Measurements from ENCODE around the gene ROCK2.
"Not testable (repeated sequence)": the region's sequence is repeated elsewhere in the genome, so short reads cannot be mapped to it uniquely, and the experiment has no call there.

Gene ROCK2

DNA sequence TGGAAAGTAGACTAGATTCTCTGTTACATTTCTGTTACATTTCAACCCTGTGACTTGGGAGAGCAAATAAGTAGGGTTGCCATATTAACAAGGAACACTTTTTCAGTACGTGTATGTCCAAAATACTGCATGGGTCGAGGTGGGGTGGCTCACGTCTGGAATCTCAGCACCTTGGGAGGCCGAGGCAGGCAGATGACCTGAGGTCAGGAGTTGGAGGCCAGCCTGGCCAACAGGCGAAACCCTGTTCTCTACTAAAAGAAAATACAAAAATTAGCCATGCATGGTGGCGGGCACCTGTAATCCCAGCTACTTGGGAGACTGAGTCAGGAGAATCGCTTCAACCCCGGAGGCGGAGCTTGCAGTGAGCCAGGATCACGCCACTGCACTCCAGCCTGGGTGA is 178.0 kb downstream of the ROCK2 start:
- no peak for DNase-seq

DNA sequence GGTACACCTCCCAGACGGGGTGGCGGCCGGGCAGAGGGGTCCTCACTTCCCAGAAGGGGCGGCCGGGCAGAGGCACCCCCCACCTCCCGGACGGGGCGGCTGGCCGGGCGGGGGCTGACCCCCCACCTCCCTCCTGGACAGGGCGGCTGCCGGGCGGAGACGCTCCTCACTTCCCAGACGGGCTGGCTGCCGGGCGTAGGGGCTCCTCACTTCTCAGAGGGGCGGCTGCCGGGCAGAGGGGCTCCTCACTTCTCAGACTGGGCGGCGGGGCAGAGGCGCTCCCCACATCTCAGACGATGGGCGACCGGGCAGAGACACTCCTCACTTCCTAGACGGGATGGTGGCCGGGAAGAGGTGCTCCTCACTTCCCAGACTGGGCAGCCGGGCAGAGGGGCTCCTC is 179.4 kb downstream of the ROCK2 start:
- not testable (repeated sequence) for DNase-seq

DNA sequence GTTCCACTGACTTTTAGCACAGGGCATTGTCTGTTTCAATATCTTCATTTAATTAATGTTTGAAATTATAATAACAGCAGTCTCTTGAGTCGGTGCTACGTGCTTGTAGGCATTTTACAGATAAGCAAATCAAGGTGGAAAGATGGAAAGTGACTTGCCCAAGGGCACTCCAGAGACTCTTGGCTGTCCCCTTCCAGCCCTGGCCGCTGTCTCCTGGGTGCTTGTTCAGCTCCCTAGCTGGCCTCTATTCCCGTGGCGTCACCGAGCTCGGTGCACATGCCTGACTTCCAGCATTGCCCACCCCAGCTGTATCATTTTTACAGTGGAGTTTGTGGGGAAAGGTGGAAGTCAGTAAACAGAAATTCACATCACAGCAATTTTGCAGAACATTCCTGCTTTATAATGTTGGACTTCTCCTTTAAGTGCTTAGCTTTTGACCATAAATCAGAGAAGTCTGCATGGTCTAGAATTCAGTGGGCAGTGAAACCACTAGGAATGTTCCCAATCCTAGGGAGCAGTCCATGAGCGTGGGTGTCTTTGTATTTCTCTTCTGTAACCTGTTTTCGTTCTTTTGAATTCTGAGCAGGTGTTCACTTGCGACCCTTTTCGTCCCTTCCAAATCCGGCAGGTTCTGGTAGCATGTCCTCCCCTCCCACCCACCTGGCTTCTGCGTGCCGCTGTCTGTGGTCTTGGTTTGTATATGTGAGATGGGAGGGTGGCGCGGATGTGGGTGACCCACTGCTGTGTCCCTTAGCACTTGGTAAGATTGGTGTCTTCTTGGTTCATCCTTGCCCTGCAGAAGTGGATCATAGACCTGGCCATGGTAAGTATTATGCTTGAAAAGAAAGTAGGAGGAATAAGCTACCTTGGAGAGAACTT is 180.8 kb downstream of the ROCK2 start:
- DNase-seq: no peak

DNA sequence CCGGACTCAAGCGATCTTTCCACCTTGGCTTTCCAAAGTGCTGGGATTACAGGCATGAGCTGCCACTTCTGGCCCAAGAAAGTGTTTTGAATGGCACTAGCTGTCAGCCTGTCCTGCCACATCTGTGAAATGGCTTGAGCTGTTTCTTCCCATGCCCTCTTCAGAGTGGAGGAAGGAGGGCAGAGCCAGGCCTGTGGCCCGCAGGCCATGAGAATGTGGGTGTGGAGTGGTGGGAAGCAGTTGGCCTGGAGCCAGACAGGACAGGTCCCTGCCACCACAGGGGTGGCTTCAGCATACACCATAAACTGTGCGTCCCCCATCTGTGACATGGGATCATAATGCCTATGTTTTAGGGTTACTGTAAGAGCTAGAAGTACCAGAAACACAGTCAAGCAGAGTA is 182.7 kb downstream of the ROCK2 start:
- no peak for DNase-seq

DNA sequence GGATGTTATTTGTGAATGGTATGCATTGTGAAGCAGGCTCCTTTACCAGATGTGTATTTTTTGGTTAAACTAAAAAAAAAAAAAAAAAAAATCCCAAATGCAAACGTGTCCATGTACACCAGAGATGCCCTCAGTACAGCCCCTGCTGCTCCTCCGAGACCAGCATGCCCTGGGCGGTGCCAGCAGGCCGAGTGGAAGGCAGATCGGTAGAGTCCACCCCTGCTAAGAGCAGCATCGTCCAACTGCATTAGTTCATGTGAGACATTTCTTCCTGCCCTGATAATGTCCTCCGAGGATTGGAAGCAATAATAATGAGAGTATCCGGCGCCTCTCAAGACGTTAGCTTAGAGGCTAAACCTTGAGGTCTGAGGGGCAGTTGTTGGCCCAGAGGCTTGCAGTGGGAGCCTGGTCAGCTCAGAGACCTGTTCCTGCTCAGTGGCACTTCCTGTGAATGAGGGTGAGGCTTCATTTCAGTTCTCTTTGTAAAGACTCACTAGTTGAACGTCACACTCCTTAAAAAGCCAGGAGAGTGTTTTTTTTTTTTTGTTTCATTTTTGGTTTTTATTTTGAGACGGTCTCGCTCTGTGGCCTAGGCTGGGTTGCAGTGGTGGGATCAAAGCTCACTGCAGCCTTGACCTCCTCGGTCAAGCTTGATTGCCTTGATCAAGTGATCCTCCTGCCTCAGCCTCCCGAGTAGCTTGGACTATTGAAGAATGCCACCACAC is 183.5 kb downstream of the ROCK2 start:
- DNase-seq: no peak

DNA sequence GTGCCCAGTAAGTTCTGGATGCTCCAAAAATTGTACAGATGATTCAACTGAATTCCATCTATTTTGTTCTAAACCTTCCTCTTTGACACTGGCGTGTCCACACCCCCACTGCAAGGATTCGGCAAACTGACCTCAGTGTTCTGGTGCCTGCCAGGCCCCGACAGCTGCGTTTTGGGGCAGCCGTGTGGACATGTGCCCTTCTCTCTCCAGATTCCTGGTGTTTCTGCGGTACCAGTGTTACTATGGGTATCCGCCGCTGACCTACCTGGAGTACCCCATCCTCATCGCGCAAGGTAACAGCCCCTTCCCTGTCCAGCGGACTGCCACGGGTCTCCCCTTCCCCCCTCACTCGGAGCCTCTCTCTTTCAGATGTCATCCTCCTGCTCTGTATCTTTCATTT is 184.2 kb downstream of the ROCK2 start:
- no peak for DNase-seq

DNA sequence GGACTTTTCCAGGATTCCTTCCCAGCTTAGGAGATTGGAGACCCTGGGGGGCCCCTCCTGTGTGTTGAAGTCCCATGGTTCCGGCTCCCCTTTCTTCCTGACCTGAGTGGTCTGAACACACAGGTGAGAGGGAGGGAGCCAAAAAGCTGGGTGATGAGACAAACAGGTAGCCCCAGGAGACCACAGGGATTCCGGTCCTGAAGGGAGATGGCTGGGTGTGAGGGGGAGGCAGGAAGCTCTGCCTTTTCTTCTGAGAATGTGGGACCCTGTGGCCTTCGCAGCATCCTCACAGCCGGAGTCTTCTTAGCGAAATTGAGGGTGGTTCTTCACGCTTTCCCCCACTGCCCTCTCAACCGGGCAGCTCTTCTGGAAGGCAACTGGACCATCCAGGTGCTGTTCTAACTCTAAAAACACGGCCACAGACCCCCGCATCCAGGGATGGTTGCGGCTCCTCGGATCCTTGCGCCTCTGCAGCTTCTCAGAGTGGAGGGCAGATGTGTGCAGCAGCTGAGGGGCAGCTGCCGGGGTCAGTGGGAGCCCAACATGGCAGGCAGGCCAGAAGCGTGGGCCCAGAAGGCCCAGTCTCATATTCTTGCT is 184.8 kb downstream of the ROCK2 start:
- DNase-seq: no peak

DNA sequence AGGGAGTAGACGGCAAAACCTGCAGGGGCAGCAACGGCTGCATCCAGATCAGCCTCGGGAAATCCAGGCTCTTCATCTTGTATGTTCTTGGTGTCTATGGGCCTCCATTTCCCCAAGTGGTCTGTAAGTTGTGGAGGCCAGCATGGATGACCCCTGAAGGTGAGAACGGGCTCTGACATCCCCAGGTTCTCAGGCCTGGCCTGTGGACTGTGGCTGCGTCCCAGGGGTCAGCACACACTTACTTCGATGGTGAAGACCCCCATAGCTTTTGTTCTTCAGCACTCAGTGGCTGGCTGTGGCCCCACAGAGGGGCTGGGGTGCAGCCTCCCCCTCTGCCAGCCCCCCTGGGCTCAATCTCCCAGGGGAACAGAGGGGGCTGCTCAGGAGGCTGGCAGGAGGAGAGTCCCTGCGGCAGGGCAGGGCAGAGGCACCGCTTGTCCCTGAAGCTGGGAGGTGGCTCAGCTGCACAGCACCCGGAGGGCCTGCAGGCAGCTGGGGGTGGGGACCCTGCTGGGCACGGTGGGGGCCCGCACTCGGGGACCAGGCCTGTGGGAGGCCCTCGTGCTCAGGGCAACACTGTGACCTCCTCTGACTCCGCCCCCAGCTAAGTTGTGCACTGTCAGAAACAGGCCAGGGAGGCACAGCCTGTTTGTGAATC is 185.4 kb downstream of the ROCK2 start:
- DNase-seq: no peak

DNA sequence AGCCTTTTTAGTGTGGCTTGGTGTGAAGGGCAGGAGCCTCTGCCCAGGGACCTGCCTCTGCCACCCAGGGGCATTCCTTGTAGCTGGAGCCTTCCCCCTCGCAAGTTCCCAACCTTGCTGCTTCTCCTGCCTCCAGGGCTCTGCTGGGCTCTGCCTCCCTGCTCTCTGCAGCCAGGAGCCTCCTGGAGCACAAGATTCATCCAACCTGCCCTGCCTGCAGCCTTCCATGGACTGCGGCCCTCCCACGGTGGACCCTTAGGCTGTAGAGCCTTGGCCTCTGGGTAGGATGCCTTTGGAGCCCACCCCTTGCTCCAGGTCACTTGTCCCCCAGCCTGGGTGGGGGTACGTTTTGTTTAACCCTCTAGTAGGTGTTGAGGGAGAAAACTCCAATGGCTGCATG is 186.7 kb downstream of the ROCK2 start:
- DNase-seq: no peak

DNA sequence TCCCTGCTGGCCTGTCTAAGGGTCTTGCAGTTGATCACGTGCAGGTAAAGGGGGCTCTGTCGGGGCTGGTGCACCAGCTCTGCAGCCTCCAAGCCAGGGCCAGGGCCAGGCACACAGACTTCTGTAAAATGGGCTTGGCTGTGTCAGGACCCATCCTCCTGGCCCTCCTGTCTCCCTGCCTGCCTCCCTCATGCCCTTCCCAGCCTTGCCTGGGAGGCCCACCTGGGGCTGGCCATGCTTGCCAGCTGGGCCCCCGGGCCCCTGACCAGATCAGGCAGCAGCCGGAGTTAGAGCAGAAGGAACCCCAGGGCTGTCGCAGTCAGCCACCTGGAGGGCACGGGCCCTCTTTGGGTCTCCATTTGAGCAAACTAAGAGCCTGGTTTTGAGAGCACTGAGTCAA is 187.1 kb downstream of the ROCK2 start:
- DNase-seq: no peak

DNA sequence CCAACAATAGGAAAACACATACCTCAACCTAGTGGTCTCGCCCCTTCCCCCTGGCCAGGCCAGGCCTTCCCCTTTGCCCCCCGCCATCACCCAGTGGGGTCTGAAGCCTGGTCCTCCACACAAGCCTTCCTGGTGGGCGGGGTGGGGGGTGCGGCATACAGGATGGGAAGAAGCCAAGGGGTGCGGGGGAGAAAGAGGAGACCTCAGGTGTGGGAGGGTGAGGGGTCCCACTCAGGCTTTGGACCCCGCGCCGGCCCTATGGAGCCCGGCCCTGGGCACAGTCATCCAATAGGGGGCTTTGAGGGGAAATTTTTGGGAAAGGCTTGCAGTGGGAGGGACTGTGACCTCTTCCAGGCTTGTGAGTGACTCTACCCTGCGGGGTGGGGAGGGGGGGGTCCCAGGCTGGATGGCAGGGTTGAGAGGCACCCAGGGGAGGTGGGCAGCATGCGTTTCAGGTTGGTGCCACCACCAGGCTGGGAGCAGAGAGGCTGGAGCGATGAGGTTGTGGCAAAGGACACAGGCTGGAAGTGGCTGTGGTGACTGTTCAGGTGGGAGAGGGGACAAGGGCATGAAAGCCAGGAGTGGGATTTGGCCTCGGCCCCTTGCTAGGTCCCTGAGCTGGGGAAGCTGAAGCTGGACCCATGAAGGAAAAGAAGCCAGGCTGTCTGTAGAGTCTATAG is 187.9 kb downstream of the ROCK2 start:
- DNase-seq: no peak

DNA sequence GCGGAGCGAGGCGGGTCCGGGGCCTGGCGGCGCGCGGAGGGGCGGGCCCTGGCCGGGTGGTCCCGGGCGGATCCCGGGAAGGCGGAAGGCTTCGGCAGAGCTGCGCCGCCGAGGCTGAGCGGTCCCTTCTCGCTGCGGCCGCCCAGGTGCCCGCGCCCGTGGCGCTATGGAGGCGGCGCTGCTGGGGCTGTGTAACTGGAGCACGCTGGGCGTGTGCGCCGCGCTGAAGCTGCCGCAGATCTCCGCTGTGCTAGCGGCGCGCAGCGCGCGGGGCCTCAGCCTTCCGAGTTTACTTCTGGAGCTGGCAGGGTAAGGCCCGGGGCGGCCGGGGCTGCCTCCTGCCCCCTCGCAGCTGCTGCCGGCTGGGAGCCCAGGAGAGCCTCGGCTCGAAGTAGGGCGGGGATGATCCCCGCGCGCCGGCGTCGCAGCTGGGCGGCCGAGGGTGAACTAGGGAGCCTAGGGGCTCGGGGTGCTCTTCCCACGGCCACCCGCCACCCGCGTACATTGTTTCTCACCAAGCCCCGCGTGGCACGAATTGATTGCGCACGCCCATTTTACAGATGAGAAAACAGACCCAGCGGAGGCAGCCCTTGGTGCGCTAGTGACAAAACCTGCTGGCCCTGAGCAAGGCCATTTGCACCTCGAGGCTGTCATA is 188.9 kb downstream of the ROCK2 start, which contains the start of gene SLC66A3:
Gene SLC66A3 (plus strand): TSS at position 87 of the 655 bp plus-strand sequence. CDS start 80 bp downstream, at position 167.
- DNase-seq: no peak

DNA sequence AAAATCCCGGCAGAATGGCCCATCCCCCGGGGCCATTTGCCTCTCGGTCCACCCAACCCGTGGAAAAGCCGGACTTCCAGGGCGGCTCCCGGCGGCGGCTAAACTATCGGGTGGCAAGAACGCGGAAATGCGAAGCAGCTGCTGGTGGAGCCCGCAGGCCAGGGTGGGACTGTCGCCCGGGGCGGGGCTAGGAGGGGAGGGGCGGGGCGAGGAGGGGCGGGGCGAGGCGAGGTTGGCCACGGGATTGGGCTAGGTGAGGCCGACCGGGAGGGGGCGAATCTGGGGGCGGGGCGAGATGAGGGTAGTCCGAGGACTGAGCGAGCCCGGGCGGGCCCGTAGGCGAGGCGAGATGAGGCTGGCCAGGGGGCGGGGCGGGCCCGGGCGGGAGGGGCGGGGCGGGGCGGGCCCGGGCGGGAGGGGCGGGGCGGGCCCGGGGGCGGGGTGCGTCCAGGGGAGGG is 189.5 kb downstream of the ROCK2 start:
- peak; percentile 28 for DNase-seq

DNA sequence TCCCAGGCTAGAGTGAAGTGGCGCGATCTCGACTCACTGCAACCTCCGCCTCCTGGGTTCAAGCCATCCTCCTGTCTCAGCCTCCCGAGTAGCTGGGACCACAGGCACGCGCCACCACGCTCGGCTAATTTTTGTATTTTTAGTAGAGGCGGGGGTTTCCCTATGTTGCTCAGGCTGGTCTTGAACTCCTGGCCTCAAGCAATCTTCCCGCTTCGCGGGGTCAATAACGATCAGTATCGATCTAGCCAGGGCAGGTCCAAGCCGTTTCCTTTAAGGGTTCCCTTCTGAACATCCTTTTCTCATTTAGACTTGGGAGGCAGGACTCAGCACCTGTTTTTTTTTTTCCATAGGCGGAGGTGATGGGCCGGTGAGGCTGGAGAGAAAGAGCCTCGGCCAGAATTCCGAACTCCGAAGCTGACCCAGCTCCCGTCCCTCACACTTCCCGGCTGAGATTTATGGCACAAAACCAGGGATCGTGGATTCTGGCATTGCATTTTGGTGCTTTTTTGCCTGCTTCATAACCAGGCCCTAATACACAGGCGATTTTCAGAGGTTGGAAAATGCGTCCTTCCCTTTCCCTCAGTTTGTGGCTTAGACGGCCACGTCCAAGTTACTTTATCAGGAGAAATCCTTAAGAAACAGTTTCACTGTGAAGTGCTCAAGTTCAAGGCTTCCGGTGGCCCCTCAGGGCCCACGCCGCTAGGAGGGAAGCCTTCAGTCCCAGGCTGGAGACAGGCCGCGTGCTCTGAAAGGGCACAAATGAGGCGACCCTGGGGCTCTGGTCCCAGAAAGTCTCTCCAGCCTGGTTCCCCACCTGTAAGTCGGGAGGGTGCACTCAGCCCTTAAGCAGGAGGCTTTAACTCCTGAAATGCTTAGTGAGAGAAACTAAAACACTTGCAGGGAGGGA is 190.2 kb downstream of the ROCK2 start:
- no peak for DNase-seq

DNA sequence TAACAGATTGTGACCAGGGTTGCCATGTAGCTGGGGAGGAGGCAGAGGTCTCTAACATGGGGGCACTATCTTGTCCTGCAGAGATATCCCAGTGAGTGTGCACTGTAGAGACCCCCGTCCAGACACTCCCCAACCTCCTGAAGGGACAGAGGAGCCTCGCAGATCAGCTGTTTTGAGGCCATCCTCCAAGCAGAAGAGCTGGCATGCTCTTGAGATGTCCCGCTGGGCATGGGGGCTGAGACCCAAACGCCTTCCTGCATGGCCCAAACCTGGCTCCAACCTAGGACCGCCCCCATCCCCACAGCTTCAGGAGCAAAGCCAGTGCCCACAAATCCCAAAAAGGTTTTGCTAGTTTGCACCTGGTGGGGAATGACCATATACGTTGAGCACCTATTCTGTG is 191.8 kb downstream of the ROCK2 start:
- no peak for DNase-seq

DNA sequence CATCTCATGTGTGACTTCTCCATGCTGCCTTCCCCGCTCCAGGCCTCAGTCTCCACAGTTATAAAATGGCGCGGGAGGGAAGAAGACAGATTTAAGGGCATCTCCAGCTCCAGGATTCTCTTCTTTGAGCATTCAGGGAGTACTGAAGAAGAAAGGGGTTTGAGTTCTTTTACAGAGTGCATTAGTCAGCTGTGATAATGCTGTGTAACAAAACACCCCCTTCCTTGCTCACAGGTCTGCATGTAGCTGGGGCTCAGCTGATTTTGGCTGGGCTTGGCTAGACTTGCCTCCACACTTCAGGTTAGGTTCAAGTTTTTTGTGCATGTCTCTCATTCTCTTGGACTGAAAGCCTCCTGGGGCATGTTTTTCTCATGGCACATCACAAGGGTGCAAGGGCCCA is 197.2 kb downstream of the ROCK2 start:
- DNase-seq: no peak

DNA sequence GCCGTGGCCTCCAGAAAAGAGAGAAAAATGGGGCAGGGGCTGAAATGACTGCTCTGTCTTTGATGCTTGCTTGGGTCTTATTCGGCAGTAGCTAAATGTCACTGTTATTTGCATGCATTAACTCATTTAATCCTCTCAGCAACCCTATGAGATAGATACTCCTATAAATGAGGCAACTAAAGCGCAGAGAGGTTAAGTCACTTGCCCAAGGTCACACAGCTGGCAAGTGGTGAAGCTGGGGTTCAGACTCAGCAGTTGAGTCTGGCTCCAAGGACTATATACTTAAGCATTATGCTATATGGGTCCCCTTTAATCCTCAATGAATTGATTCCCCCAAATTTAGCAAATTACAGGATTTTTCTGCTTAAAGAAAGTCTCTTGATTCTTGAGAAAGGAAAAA is 198.4 kb downstream of the ROCK2 start:
- no peak for DNase-seq

DNA sequence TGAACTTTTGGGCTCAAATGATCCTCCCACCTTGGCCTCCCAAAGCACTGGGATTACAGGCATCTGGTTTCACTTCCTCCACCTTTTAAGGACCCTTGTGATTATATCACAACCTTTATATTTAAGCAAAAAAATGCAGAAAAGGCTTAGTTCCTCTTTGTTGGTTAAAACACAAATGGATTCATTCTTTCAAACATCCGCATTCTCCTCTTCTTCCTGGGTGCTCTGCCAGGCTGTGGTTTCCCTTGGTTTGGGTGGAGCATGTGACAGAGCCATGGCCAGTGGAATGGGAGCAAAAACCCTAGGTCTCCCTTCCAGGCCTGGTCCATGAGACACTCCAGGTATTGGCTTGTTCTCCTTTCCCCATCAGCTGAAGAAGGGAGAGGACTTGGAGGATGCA is 199.1 kb downstream of the ROCK2 start:
- no peak for DNase-seq

DNA sequence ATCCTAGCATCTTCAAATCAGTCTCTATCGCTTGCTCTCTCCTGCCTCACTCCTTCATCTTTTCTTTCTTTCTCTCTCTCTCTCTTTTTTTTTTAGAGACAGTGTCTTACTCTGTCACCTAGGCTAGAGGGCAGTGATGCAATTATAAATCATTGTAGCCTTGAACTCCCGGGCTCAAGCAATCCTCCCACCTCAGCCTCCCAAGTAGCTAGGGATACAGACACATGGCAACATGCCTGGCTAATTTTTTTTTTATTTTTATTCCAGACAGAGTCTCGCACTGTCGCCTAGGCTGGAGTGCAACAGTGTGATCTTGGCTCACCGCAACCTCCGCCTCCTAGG is 199.7 kb downstream of the ROCK2 start:
- DNase-seq: no peak

DNA sequence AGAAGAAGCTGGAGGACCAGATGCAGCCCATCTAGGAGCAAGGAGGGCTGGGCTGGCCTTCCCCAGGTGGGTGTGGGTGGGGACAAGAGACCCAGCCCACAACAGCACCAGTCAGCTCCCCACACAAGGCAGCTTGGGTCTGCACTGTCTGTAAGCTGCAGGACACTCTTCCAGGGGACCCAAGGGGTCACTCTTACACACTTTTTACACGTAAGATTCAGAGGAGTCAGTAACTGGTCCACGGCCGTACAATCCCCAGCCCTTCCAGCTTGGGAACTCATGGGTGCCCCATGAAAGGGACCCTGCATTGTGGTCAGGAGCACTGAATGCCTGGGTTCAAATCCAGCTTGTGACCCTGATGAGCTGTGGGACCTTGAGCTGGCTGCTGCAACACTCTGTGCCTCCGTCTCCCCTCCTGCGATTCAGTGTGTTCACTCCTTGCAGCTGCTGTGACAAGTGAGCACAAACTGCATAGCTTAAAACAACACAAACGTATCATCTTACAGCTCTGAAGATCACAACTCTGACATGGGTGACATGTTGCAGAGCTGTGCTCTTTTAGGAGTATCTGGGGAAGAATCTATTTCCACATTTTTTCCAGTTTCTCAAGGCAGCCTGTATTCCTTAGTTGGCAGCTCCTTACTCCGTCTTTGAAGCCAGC is 200.2 kb downstream of the ROCK2 start:
- no peak for DNase-seq

DNA sequence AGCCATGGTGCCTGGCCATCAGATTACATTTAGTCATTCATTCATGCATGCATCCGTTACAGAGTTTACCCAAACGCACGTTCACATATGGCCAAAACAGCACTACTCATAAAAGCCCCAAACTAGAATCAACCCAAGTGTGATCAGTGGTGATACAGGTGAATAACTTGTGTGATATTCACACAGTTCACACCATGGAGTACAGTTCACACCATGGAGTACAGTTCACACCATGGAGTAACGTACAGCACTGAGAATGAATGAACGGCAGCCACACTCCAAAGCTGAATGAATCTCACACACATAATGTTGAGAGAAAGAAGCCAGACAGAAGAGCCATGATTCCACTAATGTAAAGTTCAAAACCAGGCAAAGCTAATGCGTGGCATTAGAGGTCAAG is 201.4 kb downstream of the ROCK2 start:
- no peak for DNase-seq

Data from NK-92 treated with Interleukin-12 subunit alpha and Interleukin-12 subunit beta, amount 100 ng/mL, for 24 hours (cell line).